Endodermal cell (in vitro differentiated cells): ENCODE data around the gene PCP4. TPM values are rescaled to one million over a fixed set of nuclear protein-coding genes. Genes with fewer than 3 reads are reported as not detected.
A peak's percentile ranks its signal among the peaks of the same experiment; 100 is the strongest.

Experiments used
- DNase-seq: peaks from one replicate; pipeline ENCODE4 v3.0.0-alpha.2; 2017
- H3K27ac ChIP-seq: 2 replicates; pipeline ENCODE4 v1.5.1; 2013; ENCODE audit warnings: mild to moderate bottlenecking, low read depth, low read length, moderate library complexity
- H3K27me3 ChIP-seq: 2 replicates; pipeline ENCODE4 v1.6.1; 2013; ENCODE audit warnings: mild to moderate bottlenecking, low read length, moderate library complexity; ENCODE audit not compliant: insufficient read depth, control insufficient read depth, poor library complexity, severe bottlenecking
- H3K36me3 ChIP-seq: 2 replicates; pipeline ENCODE4 v1.7.0; 2013; ENCODE audit warnings: mild to moderate bottlenecking, low read length, moderate library complexity; ENCODE audit not compliant: control insufficient read depth, insufficient read depth
- H3K4me1 ChIP-seq: one replicate; pipeline ENCODE4 v1.7.0; 2013; ENCODE audit warnings: low read length; ENCODE audit not compliant: control insufficient read depth, insufficient read depth
- H3K4me3 ChIP-seq: 2 replicates; pipeline ENCODE4 v1.5.1; 2013; ENCODE audit warnings: mild to moderate bottlenecking, low read length, moderate library complexity
- H3K9ac ChIP-seq: 2 replicates; pipeline ENCODE4 v1.6.1; 2013; ENCODE audit warnings: mild to moderate bottlenecking, low read length, moderate library complexity; ENCODE audit not compliant: poor library complexity, severe bottlenecking; ENCODE audit errors: extremely low read depth
- H3K9me3 ChIP-seq: 2 replicates; pipeline ENCODE4 v1.6.1; 2013; ENCODE audit warnings: mild to moderate bottlenecking, low read length, moderate library complexity; ENCODE audit not compliant: control insufficient read depth
- H3K27ac Mint-ChIP-seq: 2 replicates; pipeline ENCODE4 v1.8.0; 2020; ENCODE audit warnings: mixed read lengths
- H3K27me3 Mint-ChIP-seq: 2 replicates; pipeline ENCODE4 v1.8.0; 2021; ENCODE audit warnings: mild to moderate bottlenecking, mixed read lengths; ENCODE audit not compliant: insufficient read depth
- H3K36me3 Mint-ChIP-seq: 2 replicates; pipeline ENCODE4 v1.8.0; 2020; ENCODE audit warnings: low read depth, mixed read lengths
- H3K4me1 Mint-ChIP-seq: 2 replicates; pipeline ENCODE4 v1.8.0; 2020; ENCODE audit warnings: mixed read lengths
- H3K4me3 Mint-ChIP-seq: 2 replicates; pipeline ENCODE4 v1.8.0; 2020; ENCODE audit warnings: mild to moderate bottlenecking, moderate library complexity, mixed read lengths
- H3K9me3 Mint-ChIP-seq: 2 replicates; pipeline ENCODE4 v1.8.0; 2020; ENCODE audit warnings: mild to moderate bottlenecking, mixed read lengths
- WGBS, 2 experiments: methylation state at CpG; one replicate each; pipeline versions ENCODE4 v1.1.5 to v1.1.7; 2013; ENCODE audit warnings: missing lambda C conversion rate in 2 of 2, mixed read lengths in 1 of 2; ENCODE audit not compliant: insufficient coverage in 1 of 2, insufficient read length in 1 of 2; 5-methylcytosine and 5-hydroxymethylcytosine counted together
- total RNA-seq, 2 donors: library from RNA; stranded (reverse); fragmentation: NEBNext Ultra II Directional in 1 of 2; extraction: Animal tissue kit (Norgen Biotek cat#: 25700) in 1 of 2; gene quantifications; 2 replicates in 1 of 2; 3 replicates in 1 of 2; pipeline ENCODE4 v1.2.1, GENCODE V29; 2021
- TF ChIP-seq, protein P1 (sequence below): fragments of 200-600 bp; sonication (generic); conservative IDR thresholded peaks from 2 replicates; pipeline ENCODE4 v1.5.0; 2021; ENCODE audit warnings: antibody characterized with exemption, mild to moderate bottlenecking

Gene PCP4
- total RNA-seq, 2 donors from 2014 or later = 0.44 TPM; not detected in 1

DNA sequence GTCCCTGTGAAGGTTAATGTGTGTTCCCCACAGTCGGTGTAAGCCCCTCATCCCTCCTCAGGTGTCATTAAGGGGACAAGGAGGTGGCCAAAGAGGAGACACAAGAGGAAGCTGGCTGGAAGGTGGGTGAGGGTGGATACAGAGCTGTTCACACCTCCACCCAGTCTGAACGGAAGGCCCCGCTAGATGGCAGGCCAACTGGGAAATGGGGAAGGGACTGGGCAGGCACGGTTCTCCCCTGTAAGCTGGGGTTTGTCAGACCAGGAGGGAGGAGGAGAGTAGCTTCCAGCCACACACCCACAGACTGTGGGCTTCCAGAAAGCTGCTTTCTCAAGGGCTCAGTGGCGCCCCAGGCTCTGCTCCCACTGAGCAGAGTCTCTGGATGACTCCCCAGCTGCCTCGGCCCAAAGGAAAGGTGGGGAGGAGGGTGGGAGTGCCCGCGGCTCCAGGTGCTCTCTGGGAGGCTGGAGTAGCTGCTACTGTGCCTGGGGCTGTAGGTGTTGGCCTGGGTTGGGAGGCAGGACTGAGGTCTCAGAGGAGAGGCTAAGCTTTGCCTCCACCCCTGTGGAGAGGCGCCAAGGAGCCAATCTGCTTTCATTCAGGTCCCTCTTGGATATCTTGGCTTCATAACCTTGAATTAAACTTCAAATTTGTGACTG is 41.2 kb downstream of the PCP4 start:
- H3K36me3 ChIP-seq = no peaks in the 10 kb centered on the region
- no peak overlapping the region for H3K9ac ChIP-seq
- no peaks in the 10 kb centered on the region for H3K36me3 Mint-ChIP-seq
- peak; percentile 80 for DNase-seq
- no peaks in the 10 kb centered on the region for H3K9me3 Mint-ChIP-seq
- no peaks in the 10 kb centered on the region for H3K9me3 ChIP-seq
- no peak overlapping the region for H3K27ac ChIP-seq
- no peak overlapping the region for H3K4me3 Mint-ChIP-seq
- 75 to 83% methylated on average over 1 to 9 of the region's 9 CpGs for WGBS, 2 experiments
- H3K4me3 ChIP-seq = no peak overlapping the region
- no peaks in the 10 kb centered on the region for H3K4me1 ChIP-seq
- no peaks in the 10 kb centered on the region for H3K4me1 Mint-ChIP-seq
- no peaks in the 10 kb centered on the region for H3K27me3 ChIP-seq
- H3K27me3 Mint-ChIP-seq = peaks cover 1% of the 10 kb centered on the region
- no peak overlapping the region for H3K27ac Mint-ChIP-seq
- TF ChIP-seq, protein P1, sequence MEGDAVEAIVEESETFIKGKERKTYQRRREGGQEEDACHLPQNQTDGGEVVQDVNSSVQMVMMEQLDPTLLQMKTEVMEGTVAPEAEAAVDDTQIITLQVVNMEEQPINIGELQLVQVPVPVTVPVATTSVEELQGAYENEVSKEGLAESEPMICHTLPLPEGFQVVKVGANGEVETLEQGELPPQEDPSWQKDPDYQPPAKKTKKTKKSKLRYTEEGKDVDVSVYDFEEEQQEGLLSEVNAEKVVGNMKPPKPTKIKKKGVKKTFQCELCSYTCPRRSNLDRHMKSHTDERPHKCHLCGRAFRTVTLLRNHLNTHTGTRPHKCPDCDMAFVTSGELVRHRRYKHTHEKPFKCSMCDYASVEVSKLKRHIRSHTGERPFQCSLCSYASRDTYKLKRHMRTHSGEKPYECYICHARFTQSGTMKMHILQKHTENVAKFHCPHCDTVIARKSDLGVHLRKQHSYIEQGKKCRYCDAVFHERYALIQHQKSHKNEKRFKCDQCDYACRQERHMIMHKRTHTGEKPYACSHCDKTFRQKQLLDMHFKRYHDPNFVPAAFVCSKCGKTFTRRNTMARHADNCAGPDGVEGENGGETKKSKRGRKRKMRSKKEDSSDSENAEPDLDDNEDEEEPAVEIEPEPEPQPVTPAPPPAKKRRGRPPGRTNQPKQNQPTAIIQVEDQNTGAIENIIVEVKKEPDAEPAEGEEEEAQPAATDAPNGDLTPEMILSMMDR = peak; percentile 56

DNA sequence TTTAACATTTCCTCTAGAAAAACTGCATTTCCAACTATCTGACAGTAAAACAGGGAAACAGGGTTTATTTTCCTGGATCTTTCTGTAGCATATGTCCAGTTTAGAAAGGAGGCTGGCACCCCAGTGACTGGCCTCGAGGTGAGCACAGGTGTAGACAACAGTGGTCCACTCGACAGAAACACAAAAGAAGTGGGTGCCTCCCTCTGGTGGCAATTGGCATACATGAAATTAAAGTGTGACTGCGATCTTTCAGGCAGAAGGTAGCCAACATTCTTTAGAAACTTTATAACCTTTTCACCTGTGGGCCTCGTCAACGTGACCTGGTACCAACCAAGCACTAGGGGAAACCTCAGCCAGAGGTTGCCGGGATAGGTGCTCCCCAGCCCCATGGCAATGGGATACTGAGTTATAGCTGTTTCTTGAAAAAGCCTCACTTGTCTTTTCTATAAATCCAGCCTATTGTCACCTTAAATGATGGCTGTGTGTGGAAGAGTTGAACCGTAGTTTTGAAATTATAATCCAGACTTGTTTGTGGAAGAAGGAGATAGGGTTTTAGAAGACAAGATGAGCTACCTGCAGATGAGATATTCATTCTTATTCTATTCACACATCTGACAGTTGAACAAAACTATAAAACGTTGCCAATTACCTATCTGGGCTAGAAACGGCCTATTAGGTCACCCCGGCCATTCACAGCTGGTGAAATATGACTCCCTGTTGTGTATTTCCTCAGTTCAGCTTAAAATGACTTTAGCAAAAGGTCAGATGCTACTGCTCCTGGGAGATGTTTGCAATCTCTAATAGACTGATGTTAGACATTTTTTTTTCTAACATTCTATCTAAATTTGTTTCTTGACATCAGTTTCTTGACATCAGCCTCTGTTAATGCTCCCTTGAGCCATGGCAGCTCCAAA is 44.3 kb downstream of the PCP4 start:
- WGBS, 2 experiments = 83 to 90% methylated on average over 7 to 9 of the region's 10 CpGs
- Mint-ChIP-seq H3K4me3 (no peak overlapping the region), H3K36me3 (no peaks in the 10 kb centered on the region), H3K4me1 (peaks cover 2% of the 10 kb centered on the region), H3K9me3 (no peaks in the 10 kb centered on the region), H3K27me3 (peaks cover under 1% of the 10 kb centered on the region), H3K27ac (no peak overlapping the region)
- Histone ChIP-seq H3K9ac (no peak overlapping the region), H3K27me3 (no peaks in the 10 kb centered on the region), H3K27ac (no peak overlapping the region), H3K4me1 (no peaks in the 10 kb centered on the region), H3K36me3 (no peaks in the 10 kb centered on the region), H3K4me3 (no peak overlapping the region), H3K9me3 (no peaks in the 10 kb centered on the region)
- TF ChIP-seq, protein P1 = peak; percentile 73
- DNase-seq = peak; percentile 56

DNA sequence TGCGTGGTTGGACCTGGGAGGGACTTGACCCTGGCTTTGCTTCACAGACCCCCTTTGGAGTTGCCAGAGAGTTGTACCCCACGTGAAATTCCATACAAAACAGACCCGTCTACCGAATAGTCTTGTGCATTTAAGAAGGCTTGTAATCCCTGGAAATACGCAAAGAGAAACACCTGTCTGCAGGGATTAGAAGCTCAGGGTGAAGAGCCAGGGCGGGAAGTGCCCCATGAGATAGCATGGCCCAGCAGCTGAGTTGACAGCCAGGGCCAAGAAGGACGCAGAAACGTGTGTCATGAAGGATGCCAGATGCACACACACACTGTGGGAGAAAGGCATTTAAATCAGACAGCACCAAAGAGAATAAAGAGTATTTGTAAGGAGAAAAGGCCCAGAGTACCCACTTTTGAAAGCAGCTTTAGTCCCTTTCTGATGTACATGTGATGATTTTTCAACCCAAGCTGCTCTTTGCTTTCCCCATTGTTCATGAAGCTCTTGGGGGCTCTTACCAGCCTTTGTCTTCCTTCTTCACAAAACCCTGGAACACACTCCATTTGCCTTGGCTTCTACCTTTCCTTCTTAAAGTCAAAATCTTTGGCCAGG is 46.6 kb downstream of the PCP4 start:
- Histone ChIP-seq H3K27ac (no peak overlapping the region), H3K4me3 (no peak overlapping the region), H3K36me3 (no peaks in the 10 kb centered on the region), H3K27me3 (no peaks in the 10 kb centered on the region), H3K9me3 (no peaks in the 10 kb centered on the region), H3K9ac (no peak overlapping the region), H3K4me1 (no peaks in the 10 kb centered on the region)
- Mint-ChIP-seq H3K27ac (no peak overlapping the region), H3K27me3 (no peaks in the 10 kb centered on the region), H3K9me3 (no peaks in the 10 kb centered on the region), H3K4me3 (no peak overlapping the region), H3K36me3 (no peaks in the 10 kb centered on the region), H3K4me1 (peaks cover 5% of the 10 kb centered on the region)
- TF ChIP-seq, protein P1 = no peak
- DNase-seq = no peak
- WGBS, 2 experiments = 70 to 89% methylated on average over 3 to 8 of the region's 8 CpGs
